MV-4-11 (cell line): ENCODE data around the gene NRXN3.
"Not testable (repeated sequence)": the region's sequence is repeated elsewhere in the genome, so short reads cannot be mapped to it uniquely, and the experiment has no call there.

Experiments used
- DNase-seq: peaks from one replicate; lab custom pipeline; 2025; lab: John Stamatoyannopoulos, UW

NRXN3 gene

DNA sequence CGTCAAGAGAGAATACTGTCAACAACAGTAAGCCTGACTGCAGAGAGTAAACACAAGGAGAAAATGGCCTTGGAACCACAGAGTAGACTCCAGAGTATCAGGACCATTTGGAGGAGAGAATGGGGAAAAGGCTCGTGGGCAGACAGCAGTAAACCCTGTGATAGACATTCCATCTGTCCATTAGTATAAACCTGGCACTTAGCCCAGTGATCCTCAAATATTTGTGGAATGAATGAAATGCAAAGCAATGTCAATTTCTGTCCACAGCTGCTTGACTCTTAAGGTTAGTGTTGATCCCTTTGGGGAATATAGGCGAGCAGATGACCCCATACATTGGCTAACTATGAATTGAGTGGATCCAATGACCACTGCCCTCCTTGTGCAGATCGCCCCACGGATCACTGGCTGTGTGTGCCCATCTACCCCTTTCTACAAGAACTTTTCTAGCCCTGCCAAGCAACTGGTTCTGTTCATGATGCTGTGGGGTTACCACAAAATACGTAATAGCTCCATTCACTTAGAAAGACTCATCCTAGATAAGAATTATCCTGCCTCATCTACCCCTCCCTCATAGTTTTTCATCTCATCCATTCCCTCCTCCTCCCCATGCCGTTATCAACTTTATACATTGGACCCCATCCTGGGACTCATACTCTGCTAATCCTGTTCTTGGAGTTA, 846.8 kb downstream of the NRXN3 start:
- DNase-seq = no peak

DNA sequence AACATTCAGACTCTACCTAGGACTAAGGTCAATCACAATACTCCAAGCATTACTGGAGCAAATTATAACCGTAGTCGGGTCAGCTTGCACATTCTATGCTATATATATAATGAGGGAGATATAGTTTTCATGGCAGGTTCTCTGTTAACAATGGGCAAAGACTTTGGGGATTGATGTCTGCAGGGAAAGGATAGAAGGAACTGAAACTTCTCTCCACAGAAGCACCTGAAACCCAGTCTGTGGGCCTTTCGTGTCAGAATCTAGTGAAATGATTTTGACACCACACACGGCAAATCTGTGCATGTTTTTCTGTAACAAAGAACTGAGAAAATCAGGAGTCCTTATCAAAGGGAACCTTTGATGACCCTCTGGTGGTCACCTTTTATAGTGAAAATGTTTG, 847.4 kb downstream of the NRXN3 start:
- no peak for DNase-seq

DNA sequence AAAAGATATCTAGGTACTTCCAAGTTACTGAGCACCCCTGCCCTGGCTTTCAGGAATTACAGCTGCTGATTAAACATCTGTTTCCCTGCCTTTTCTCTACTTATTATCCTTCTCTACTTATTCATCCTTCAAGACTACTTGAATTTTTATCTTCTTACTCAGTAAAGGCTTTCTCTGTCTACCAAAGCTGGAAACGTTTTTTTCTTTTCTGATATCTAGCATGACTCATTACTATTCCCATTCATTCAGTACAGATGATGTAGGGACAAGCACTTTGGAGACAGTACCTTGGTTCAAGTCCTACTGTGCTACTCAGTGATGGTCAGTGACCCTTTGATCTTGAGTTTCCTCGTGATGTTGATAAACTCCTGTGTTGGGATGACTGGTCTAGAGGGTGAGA, 848.7 kb downstream of the NRXN3 start:
- no peak for DNase-seq

DNA sequence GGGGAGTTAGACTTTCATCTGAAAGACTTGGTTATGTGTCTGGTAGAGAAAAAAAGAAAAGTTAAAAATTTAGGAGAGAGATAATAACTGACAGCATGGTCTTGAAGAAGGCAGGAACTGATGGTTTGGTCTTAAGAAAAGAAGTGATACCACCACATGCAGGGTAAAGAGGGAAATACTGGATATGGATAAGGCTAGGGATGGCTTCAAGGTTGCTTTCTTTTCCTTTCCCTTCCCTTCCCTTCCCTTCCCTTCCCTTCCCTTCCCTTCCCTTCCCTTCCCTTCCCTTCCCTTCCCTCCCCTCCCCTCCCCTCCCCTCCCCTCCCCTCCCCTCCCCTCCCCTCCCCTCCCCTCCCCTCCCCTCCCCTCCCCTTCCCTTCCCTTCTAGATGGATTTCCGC, 849.7 kb downstream of the NRXN3 start:
- DNase-seq = not testable (repeated sequence)

DNA sequence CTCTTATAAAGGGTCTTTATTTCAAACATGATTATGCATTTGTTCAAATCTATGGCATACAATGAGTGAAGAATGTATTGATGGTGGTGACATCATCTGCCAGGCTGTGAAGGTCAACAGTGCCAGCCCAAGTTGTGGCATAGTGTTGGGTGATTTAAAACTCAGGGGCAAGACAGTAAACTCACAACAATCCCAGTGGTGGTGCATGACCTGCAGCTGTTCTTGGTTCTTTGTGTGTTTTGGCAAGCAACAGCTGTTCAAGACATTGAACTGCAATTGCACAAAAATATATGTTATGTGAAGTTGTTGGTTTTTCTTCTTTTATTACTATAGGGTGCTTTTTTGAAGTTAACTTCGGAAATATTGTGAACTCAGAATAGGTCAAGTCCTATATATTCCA, 851.6 kb downstream of the NRXN3 start:
- no peak for DNase-seq

DNA sequence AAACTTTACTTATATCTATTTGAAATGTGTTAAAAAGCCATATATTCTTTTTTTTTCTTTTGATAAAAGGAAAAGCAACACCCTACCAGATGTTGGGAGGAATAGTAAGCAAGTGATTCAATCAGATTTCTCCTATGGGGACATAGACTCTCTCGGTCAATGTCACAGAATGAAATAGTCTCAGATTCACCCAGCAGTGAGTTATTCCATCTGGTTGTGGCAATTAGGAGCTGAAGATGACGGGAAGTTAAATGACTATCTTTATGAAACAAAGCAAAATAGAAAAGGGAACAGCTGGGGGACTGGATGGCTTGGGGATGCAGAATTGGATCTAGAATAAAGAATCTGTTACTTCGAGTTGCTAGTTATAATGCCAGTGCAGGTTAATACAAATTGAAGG, 857.0 kb downstream of the NRXN3 start:
- no peak for DNase-seq

DNA sequence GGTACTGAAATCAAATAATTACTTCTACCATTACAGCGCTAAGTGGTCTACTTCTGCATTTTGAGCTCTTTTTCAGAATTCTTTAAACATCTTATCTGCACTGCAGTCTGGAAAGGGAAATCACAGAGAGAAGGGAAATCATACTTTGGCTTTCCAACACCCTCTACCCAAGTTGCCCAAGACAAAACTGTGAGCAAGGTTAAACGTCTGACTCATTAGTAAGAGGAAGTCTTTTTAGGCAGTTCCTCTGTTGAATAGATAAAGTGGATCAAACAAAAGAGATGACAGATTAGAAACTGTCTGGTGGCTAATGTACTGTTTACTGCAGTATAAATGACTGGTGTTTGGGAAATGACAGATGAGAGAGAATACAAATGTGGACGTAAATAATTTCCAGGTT, 858.1 kb downstream of the NRXN3 start:
- DNase-seq = peak; percentile 46

DNA sequence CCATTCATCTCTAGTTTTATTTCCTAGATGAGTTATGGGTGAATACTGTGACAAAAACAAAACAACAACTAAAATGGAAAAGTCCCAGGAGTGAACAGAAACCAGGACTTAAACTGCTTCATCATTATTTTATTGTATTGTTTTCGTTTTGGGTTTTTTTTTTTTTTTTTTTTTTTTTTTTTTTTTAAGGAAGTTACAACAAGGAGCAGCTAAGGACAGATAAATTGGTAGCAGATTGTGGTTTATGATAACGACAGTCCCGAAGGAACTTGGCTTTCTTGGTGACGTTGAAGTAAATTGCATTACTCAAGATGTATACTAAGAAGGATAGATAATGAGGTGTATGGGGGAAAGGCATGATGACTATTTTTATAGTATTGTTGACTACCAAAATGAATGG, 866.3 kb downstream of the NRXN3 start:
- DNase-seq = no peak

DNA sequence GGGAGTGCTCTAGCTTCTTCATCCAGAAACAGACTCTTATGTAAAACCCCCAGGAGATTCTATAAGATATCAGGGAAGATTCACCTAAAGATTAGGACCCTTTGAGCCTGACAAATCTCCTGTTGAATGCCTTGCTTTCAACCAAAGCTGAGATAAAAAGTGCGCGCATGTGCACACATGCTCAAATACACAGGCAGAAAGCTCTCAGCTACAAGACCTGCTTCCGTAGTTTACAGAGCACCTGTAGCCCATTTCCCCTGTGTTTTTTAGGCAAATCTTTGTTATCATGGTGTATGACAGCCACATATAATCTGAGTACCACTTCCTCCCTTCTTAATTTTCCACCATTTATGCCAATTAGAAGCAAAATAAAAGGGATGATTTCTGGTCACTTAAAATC, 866.9 kb downstream of the NRXN3 start:
- no peak for DNase-seq

DNA sequence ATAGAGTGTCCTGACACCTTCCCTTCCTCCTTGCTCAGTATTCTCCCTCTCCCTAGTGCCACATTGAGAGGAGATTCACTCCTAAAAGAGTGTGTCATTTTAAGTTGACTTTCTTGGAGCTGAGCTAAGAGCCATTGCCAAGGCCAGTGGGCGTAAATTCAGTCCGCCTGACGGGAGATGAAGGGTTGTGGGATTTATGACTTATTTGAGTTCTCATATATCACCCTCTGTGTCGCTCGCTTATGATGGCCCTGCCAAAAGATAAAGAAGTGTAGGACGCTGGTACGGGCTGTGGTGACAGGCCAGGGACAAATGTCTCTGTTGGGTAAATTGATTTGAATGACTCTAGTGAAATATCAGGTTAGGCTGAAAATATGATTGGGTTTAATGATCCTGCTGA, 867.4 kb downstream of the NRXN3 start:
- no peak for DNase-seq

DNA sequence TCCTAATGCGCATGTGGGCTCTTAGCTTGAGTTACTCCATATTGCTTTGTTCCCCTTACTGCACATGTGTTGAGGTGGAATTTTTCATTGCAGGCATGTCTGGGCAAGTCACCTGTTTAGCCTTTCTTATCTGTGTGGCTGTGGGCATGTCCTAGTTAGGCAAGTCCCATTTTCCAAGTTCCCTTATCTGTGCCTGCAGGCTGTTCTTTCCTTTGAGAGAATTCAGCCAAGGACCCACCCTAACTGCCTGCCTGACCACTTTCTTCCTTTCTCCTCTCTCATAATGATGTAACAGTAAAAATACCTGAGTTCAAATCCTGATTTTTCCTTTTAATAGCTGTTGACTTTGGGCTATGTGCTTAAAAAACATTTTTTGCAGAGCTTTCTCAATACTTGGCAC, 870.6 kb downstream of the NRXN3 start:
- no peak for DNase-seq

DNA sequence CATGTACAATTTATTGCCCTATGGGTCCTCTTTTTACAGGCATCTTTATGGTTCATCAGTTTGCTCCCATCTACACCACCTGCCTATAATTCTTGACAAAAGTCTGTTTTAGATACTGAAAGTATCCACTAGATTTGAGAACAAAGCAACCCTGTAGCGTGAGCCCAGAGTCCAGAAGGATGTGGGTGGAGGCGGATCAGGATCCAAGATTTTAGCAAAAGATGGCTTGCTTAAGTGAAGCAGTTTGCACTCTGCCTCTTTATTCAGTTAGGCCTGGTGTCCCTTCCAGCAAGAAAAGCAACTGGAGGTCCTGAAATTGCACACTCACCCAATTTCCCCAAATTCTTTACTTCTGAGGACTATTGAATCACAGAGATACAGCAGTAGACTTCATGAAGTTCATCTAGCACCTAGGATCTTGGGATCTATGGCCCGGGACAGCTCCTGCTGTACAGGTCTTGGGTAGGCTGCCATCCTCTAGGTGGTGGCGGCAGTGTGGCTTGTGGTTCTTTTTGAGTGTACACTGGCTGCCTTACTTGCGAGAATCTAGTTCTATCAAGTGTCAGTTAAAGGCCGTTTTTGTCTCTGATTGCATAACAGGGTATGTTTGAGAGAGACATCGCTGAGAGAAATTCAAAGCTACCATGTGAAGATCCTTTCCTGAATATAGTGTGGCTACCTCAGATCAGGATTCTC, 873.2 kb downstream of the NRXN3 start:
- DNase-seq = no peak

DNA sequence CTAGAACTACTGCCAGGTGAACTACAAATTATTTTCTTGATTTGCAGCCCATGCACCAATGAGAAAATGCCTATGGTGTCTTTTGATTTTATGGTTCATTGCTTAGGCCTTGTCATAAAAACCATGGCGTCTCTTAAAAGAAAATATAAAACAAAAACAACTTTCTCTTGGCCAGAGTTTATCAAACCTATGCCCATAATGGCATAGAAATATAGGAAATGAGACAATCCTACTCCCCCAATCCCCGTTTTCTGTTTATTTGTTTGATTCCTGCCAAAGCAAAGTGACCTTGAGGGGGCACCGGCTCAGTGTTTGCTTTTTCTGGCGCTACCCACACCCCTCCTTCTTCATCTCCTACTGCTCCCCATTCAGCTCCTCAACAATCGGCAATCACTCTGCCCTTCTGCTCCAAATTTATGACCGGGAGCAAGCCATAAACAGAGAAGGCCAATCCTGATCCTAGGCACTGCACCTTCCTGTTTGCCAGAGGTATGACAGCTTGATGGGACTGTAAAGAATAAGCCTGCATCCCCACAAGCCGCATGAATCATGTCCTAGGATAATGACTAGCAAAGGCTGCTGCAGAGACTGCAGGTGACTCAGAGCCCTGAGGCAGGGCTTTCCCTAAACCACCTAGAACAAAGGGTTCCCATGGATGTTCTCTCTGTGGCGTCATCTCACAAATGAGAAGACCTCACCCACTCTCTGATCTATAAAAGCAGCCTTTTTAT, 874.9 kb downstream of the NRXN3 start:
- DNase-seq = no peak

DNA sequence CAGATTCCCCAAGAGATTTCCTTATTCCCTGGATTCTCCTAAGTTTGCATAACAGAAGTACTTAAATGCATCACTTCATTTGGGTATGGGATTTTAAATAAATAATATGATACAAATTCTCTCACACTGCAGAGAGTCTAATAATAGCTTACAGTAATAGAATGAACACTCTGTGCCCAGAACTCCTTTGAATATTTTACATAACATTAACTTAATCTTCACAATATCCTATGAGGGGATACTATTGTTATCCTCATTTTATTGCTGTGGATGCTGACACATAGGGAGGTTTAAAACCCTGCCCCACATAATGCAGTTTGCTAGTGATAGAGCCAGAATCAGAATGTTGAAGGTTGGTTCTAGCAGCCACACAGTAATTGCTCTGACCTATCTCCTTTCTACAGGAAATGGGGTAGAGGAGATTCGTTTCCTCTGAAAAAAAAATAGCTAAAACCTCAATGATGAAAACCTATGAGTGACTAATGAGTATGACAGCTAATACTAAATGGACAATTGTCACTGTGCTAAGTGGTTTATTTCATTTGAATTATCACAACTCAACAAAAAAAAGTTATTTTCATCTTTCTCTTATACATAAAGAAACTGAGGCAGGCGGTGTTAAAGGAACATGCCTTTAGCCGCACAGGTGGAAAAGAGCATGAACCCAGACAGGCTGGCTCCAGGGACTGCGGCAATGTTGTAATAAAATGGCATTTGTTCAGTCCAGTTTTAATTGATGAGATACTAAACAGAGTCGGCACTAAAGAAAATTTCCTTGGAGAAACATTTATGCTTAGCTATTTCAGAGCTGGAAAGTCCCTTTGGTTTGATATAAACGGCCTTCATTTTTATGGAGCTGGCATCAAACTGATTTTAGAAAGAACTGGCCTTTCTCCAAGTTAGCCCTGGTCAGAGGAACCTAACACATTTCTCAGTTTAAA, 880.9 kb downstream of the NRXN3 start:
- no peak for DNase-seq

DNA sequence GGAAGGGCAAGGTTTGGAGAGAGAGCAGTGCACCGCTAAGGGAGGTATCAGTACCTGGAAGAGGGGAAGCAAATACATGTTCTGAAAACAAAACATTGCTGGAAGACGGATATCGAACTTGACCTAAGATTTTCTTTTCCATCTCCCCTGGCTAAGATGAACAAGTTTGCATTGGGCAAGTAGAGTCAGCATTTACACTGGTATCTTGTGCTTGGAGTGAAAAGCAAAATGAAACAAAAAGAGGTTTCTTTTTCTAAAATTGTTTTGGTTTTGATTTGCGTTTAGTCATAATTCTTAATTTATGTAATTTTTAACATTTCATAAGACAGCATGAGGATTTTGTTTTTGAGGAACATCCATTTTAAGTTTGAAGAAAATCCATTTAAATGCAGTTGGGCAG, 881.6 kb downstream of the NRXN3 start:
- DNase-seq = no peak

DNA sequence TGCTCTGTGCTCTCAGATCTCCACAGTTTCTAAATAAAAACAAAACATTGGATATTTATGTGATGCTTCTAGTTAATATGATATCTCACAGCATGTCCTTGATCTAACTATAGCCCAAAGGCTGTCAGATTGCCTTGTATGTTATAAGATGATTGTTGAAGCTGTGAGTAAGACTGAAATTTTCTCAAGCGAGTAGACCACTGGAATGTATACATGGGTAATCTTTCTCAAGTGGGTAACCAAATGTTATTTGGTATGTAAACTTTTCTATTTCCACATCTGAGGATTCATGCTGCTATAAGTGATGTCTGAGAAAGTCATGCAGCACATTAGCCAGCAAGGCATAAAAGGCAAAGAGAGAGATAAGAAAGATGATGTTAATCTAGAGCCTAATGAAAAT, 886.7 kb downstream of the NRXN3 start:
- DNase-seq = no peak

DNA sequence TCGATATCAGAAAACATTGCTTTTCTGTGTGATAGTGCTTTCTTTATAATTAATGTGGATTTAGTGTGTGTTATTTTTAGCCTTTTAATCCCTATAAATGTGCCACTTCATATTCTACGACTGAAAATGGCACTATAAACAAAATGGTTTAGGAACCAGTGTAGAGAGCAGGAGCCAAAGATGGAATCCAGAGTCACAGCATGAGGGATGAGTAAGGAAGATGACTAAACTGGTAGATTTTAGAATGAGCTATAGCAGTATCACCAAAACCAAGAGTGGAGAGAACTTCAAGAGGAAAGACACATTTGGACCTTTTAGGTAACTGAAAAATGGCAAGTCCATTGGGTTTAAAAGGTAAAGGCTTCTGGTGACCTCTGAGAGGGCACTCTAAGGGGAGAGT, 887.2 kb downstream of the NRXN3 start:
- no peak for DNase-seq

DNA sequence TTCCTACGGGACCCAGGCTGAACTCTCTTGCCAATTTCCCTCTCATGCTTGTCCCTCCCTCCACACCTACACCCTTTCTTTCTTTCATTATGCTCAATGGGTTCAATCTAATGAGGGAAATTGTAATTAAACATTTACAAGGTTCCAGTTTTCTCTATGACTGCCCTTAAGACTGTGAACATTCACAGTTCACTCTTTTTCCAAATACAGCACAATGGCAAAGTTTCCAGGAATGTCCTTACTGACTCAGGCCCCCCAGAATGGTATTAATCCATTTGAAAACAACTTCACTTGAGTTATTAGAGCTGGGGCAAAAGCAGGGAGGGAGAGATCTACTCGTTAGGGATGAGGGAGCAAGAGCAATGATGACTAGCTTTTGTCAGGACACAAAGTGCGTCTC, 892.1 kb downstream of the NRXN3 start:
- no peak for DNase-seq

DNA sequence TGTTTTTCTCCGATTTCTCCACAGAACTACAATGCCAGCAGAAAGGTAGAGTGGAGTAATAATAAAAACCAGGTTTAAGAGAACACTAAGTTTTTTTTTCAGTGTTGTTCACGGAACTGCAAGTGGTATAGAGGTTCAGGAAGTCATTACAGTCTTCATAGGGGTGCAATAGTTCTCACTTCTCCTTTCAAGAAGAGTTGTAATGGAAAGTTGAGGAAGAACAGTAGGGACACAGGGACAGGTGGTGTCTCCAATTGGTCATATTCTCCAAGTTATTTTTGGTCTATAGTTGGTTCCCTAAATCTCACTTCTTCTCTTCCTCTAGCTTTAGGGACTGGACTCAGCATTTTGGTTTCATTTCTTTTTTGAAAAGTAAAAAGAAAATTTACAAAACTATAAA, 894.0 kb downstream of the NRXN3 start:
- DNase-seq = peak; percentile 47

DNA sequence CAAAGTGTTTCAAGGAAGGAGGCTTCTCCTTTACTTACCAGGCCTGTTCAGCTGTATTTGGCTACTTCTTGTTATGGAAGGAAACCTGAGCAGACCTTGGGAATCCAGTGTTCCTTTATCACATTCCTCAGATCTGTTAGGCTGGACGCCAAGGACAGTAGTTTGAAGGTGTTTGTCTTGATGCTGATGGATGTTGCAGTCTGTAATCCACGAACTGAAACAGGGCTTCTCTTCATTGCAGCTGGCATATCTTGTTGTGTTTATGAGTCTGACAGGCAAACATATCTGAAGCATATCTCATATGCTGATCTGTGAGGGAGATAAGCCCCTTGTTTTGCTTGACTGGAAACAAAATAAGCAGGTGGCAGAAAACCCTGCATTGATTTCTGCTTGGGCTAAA, 904.3 kb downstream of the NRXN3 start:
- DNase-seq = no peak

DNA sequence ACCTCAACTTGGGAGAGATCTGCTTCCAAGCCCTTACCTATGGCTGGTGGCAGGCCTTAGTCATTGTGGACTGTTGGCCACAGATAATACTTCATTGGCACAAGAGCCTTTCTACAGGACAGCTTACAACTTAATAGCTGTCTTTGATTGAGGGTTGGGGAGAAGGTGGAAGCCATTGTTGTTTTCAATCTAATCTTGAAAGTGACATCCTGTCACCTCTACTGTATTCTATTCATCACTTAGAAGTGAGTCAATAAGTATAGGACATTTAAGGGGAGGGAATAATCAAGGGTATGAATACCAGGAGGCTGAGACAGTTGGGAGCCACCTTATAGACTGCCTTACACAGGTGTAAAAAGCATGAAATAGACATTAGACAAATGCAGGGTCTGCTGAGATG, 906.3 kb downstream of the NRXN3 start:
- no peak for DNase-seq

DNA sequence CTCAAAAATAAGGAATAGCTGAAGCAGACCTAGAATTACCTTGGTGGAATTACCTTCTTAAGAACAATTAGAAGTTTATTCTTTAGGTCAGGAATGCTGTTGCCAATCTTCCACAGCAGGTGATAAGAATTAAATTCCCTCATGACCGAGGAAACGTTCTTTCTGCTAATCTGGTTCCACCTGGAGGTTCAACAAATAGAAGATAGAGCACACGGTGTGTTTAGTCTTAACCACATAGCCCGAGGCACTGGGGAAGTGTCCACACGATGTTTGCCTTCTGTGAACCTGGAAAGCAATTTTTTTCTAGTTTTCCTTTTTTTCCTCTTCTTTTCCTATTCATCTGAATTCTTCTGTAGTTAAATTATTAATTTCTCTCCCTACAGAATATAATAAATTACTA, 906.9 kb downstream of the NRXN3 start:
- DNase-seq = no peak
